ENCODE measurements around the gene PSMC5. TPM values are rescaled to one million over a fixed set of nuclear protein-coding genes. Genes with fewer than 3 reads are reported as not detected.

The PSMC5 gene
- total RNA-seq, 1 experiment from 2014 or later: 183 TPM

- Mint-ChIP-seq H3K27ac (peak overlapping the region in 2 of 3 experiments; percentile 41 to 90; a peak in 3 of 7 replicates), H3K9me3 (no peaks in the 10 kb centered on the region; a peak in 1 of 5 replicates), H3K27me3 (ENCODE audit: low read depth) (no peaks in the 10 kb centered on the region; the same call in 1 of the 2 replicates), H3K4me1 (peaks cover 12 to 16% of the 10 kb centered on the region in 2 experiments), H3K36me3 (ENCODE audit: insufficient read depth in 1 of 3, low read depth in 3 of 3) (peaks cover 58 to 96% (median 77%) of the 10 kb centered on the region in 3 experiments), H3K4me3 (peak overlapping the region in 1 of 2 experiments; percentile 36; a peak in 3 of 5 replicates)
- H3K79me2 ChIP-seq (ENCODE audit: insufficient read depth, low read length): peaks cover 8% of the 10 kb centered on the region; the same call in 1 of the 2 replicates
- no peak overlapping the region for H2BK20ac ChIP-seq (ENCODE audit: low read depth, low read length, poor library complexity, severe bottlenecking)
- no peak overlapping the region for H2BK5ac ChIP-seq (ENCODE audit: insufficient read length, low read length)
- H3K4ac ChIP-seq (ENCODE audit: low read depth, low read length): no peak overlapping the region
- no peak overlapping the region for H2BK12ac ChIP-seq (ENCODE audit: insufficient read length, low read depth, low read length)
- no peak overlapping the region for H4K5ac ChIP-seq (ENCODE audit: insufficient read length, low read depth, low read length)
- H4K8ac ChIP-seq (replicated peaks; ENCODE audit: insufficient read length, low read depth, low read length): no peak overlapping the region
- no peak overlapping the region for H3K14ac ChIP-seq (ENCODE audit: insufficient read depth, low read length)
- H3K18ac ChIP-seq (ENCODE audit: insufficient read length, low read depth, low read length): no peak overlapping the region
- no peak overlapping the region for H2BK120ac ChIP-seq (ENCODE audit: low read depth, low read length, poor library complexity, severe bottlenecking)
- H3K9ac ChIP-seq (ENCODE audit: extremely low read depth, insufficient read length, low read length): no peak overlapping the region
- no peak overlapping the region for H2BK15ac ChIP-seq (ENCODE audit: low read depth, low read length)
- no peak overlapping the region for H3K27ac ChIP-seq (ENCODE audit: insufficient read length, low read depth, low read length)
- no CpG with 5 or more reads among the region's 13 CpGs for WGBS (ENCODE audit: extremely low coverage, insufficient read length, low lambda C conversion rate)
- H3K27me3 ChIP-seq (ENCODE audit: insufficient read depth, low read length): no peaks in the 10 kb centered on the region
- H3K9me3 ChIP-seq (ENCODE audit: control insufficient read depth, low read depth, low read length): no peaks in the 10 kb centered on the region
- no peak for DNase-seq
- no peak overlapping the region for H3K56ac ChIP-seq (ENCODE audit: insufficient read length, low read depth, low read length)
- no peaks in the 10 kb centered on the region for H4K20me1 ChIP-seq (ENCODE audit: control insufficient read depth, insufficient read depth, insufficient read length)
- H2AFZ ChIP-seq (ENCODE audit: low read length): no peak overlapping the region
- H3K4me2 ChIP-seq (ENCODE audit: insufficient read depth, insufficient read length, low read length): no peak overlapping the region
- H3K79me1 ChIP-seq (ENCODE audit: insufficient read depth, low read depth, low read length, poor library complexity, severe bottlenecking): peaks cover 3% of the 10 kb centered on the region
- H3K23me2 ChIP-seq (ENCODE audit: insufficient read length, low read depth, low read length, poor library complexity, severe bottlenecking): peaks cover 6% of the 10 kb centered on the region
- TF ChIP-seq CTCF (conservative IDR thresholded peaks at IDR 0.05): no peak
- H3K23ac ChIP-seq (ENCODE audit: insufficient read length, low read depth, low read length): no peak overlapping the region
- H4K91ac ChIP-seq (ENCODE audit: insufficient read length, low read depth, low read length): no peak overlapping the region
- H3K4me1 ChIP-seq (ENCODE audit: insufficient read depth, low read length): no peaks in the 10 kb centered on the region
- no peak overlapping the region for H2AK5ac ChIP-seq (ENCODE audit: insufficient read length, low read length)
- no peak overlapping the region for H3T11ph ChIP-seq (ENCODE audit: low read length)
Observed at GRCh38 chr17:63823659-63824331, 3.4 kb upstream of the PSMC5 start.

All from H9 (cell line).